NT2/D1 (cell line): ENCODE measurements around the gene CLINT1.

Source experiments
- SUZ12 ChIP-seq: IDR thresholded peaks from 2 replicates; pipeline ENCODE4 v1.6.1; 2011; ENCODE audit not compliant: insufficient read length, insufficient read depth; ENCODE audit errors: extremely low read depth
- YY1 ChIP-seq: IDR thresholded peaks from 2 replicates; pipeline ENCODE4 v1.6.1; 2011; ENCODE audit not compliant: insufficient read length, insufficient read depth
- ZNF274 ChIP-seq: IDR thresholded peaks from 2 replicates; pipeline ENCODE4 v1.6.1; 2011; ENCODE audit warnings: mild to moderate bottlenecking, low read depth, low read length

DNA sequence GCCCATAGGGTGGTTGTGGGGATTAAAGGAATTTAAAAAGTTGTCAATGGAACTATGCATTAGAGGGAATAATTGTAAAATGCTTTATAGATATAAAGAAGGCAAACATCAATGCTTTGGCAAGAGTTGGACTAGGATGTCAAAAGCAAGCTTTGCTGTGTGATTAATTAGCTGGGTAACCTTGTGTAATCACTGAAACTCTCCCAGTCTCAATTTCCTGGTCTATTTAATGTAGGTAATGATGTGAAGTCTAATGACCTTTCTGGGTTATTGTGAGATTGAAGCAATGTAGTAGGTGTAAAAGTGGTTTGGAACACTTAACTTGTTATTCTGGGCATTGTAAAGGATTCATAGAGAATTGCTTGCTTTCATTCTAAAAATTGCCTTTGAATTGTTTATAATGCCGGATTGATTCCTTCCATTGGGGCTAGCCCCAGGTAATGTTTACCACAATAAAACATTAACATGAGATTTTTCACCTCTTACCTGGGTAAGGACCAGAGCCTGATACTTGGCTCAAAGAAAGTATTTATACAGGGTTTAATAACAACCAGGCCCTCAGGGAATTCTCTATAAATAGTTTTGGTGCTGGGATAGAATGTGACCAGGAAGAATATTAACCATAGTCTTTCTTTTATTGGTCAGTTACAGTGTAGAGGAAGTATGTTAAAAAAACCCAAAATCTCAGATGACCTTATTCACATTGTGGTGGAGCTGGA is 30.0 kb upstream of the CLINT1 start:
- no peak for TF ChIP-seq ZNF274
- no peak for TF ChIP-seq SUZ12
- TF ChIP-seq YY1, result no peak
